Immature natural killer cell (primary cell): ENCODE measurements around the gene MAP2K1. TPM values are rescaled to one million over a fixed set of nuclear protein-coding genes. Genes with fewer than 3 reads are reported as not detected.

ENCODE experiments used
- DNase-seq, 3 donors: peaks; one replicate each; pipeline ENCODE4 v3.0.0; 2022; ENCODE audit warnings: mixed read lengths in 1 of 3
- H3K27ac Mint-ChIP-seq, 6 donors: one replicate each; pipeline ENCODE4 v1.8.0; 2020; ENCODE audit warnings: mixed read lengths in 6 of 6, mild to moderate bottlenecking in 5 of 6, inconsistent platforms in 4 of 6, moderate library complexity in 3 of 6
- H3K27me3 Mint-ChIP-seq, 3 donors: one replicate each; pipeline ENCODE4 v1.8.0; 2020 to 2021; ENCODE audit warnings: low read depth in 3 of 3, mild to moderate bottlenecking in 3 of 3, mixed read lengths in 3 of 3, moderate library complexity in 3 of 3, inconsistent platforms in 1 of 3
- H3K36me3 Mint-ChIP-seq, 3 donors: one replicate each; pipeline ENCODE4 v1.8.0; 2020; ENCODE audit warnings: mixed read lengths in 3 of 3, inconsistent platforms in 2 of 3, mild to moderate bottlenecking in 2 of 3
- H3K4me1 Mint-ChIP-seq, 2 donors: one replicate each; pipeline ENCODE4 v1.8.0; 2020; ENCODE audit warnings: inconsistent platforms in 2 of 2, mild to moderate bottlenecking in 2 of 2, mixed read lengths in 2 of 2, moderate library complexity in 1 of 2
- H3K4me3 Mint-ChIP-seq, 5 donors: one replicate each; pipeline ENCODE4 v1.8.0; 2020; ENCODE audit warnings: mild to moderate bottlenecking in 5 of 5, mixed read lengths in 5 of 5, inconsistent platforms in 3 of 5, moderate library complexity in 3 of 5
- H3K9me3 Mint-ChIP-seq, 6 donors: one replicate each; pipeline ENCODE4 v1.8.0; 2020; ENCODE audit warnings: mild to moderate bottlenecking in 6 of 6, mixed read lengths in 6 of 6, inconsistent platforms in 4 of 6, moderate library complexity in 3 of 6
- polyA plus RNA-seq, 3 donors: library from polyadenylated mRNA; unstranded; fragments of 300-500 nt; fragmentation: Illumina TruSeq; gene quantifications; one replicate each; pipeline ENCODE4 v1.2.3, GENCODE V29; 2021

MAP2K1 gene
- polyA plus RNA-seq, 3 donors from 2014 or later: 30.7 to 58.3 (median 48.9) TPM

- H3K36me3 Mint-ChIP-seq: peaks cover 7 to 16% (median 13%) of the 10 kb centered on the region in 3 donors
- peaks cover 0 to 1% (median 0%) of the 10 kb centered on the region in 6 donors for H3K9me3 Mint-ChIP-seq
- peak overlapping the region in 2 of 6 donors; percentile 35 to 50 for H3K27ac Mint-ChIP-seq
- peaks cover 0 to 4% (median 4%) of the 10 kb centered on the region in 3 donors for H3K27me3 Mint-ChIP-seq
- H3K4me3 Mint-ChIP-seq: no peak overlapping the region
- H3K4me1 Mint-ChIP-seq: peaks cover 2 to 4% of the 10 kb centered on the region in 2 donors
- DNase-seq: no peak
Measured at GRCh38 chr15:66481107-66481856, 94.6 kb downstream of the MAP2K1 start.

DNA sequence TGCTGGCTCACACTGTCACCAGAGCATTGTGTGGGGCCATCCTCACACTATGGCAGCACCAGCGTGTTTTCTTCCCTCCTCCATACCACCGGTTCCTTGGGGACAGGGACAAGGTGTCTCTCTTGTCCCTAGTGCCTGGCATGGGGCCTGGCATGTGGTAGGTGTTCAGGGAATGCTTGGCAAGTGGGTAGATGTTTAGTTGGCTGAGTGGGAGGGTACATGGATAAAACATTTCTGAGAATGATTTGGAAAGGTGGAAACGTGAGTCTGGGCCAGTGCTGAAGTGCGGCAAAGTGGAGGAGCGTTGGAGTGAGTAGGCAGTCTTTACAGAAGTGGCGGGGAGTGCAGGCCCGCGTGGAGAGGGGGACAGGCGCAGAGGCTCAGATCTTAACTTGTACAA lies 95.8 kb downstream of the MAP2K1 start:
- Mint-ChIP-seq H3K4me1 (peaks cover 0 to 2% of the 10 kb centered on the region in 2 donors), H3K27me3 (peaks cover 0 to 5% (median 4%) of the 10 kb centered on the region in 3 donors), H3K27ac (peak overlapping the region in 3 of 6 donors; percentile 19 to 51 (median 46)), H3K9me3 (peaks cover 0 to 1% (median 0%) of the 10 kb centered on the region in 6 donors), H3K36me3 (peaks cover 7 to 16% (median 13%) of the 10 kb centered on the region in 3 donors), H3K4me3 (no peak overlapping the region)
- DNase-seq: no peak

- peaks cover 0 to 1% (median 0%) of the 10 kb centered on the region in 6 donors for H3K9me3 Mint-ChIP-seq
- H3K27me3 Mint-ChIP-seq: peaks cover 0 to 5% (median 4%) of the 10 kb centered on the region in 3 donors
- DNase-seq: no peak
- H3K4me3 Mint-ChIP-seq: no peak overlapping the region
- H3K36me3 Mint-ChIP-seq: peaks cover 7 to 19% (median 13%) of the 10 kb centered on the region in 3 donors
- H3K4me1 Mint-ChIP-seq: peaks cover 0 to 2% of the 10 kb centered on the region in 2 donors
- peak overlapping the region in 2 of 6 donors; percentile 19 to 44 for H3K27ac Mint-ChIP-seq
Measured at GRCh38 chr15:66483131-66483566, 96.4 kb downstream of the MAP2K1 start.

GRCh38 chr15:66484539-66485112 lies 97.9 kb downstream of the MAP2K1 start:
- no peak overlapping the region for H3K4me3 Mint-ChIP-seq
- H3K4me1 Mint-ChIP-seq: peaks cover 0 to 2% of the 10 kb centered on the region in 2 donors
- peak overlapping the region in 3 of 6 donors; percentile 37 to 85 (median 67) for H3K27ac Mint-ChIP-seq
- DNase-seq: no peak
- peaks cover 13 to 24% (median 13%) of the 10 kb centered on the region in 3 donors for H3K36me3 Mint-ChIP-seq
- peaks cover 0 to 4% (median 3%) of the 10 kb centered on the region in 3 donors for H3K27me3 Mint-ChIP-seq
- no peaks in the 10 kb centered on the region for H3K9me3 Mint-ChIP-seq

- Mint-ChIP-seq H3K4me1 (peaks cover 0 to 2% of the 10 kb centered on the region in 2 donors), H3K4me3 (no peak overlapping the region), H3K36me3 (peaks cover 13 to 38% (median 15%) of the 10 kb centered on the region in 3 donors), H3K27ac (no peak overlapping the region), H3K27me3 (peaks cover 0 to 2% (median 2%) of the 10 kb centered on the region in 3 donors), H3K9me3 (no peaks in the 10 kb centered on the region)
- DNase-seq: no peak
Measured at GRCh38 chr15:66486887-66487286, 100.2 kb downstream of the MAP2K1 start.

GRCh38 chr15:66488525-66488924 lies 101.8 kb downstream of the MAP2K1 start:
- Mint-ChIP-seq H3K4me1 (no peaks in the 10 kb centered on the region), H3K27ac (peak overlapping the region in 1 of 6 donors; percentile 16), H3K36me3 (peaks cover 9 to 38% (median 11%) of the 10 kb centered on the region in 3 donors)

GRCh38 chr15:66489179-66489791 lies 102.6 kb downstream of the MAP2K1 start:
- H3K9me3 Mint-ChIP-seq: no peaks in the 10 kb centered on the region
- H3K27me3 Mint-ChIP-seq: peaks cover 0 to 2% (median under 1%) of the 10 kb centered on the region in 3 donors
- peaks cover 13 to 42% (median 15%) of the 10 kb centered on the region in 3 donors for H3K36me3 Mint-ChIP-seq
- no peak for DNase-seq
- peak overlapping the region in 3 of 6 donors; percentile 39 to 80 (median 57) for H3K27ac Mint-ChIP-seq
- no peak overlapping the region for H3K4me3 Mint-ChIP-seq
- H3K4me1 Mint-ChIP-seq: peaks cover 0 to 3% of the 10 kb centered on the region in 2 donors

More at GRCh38 chr15:66488525-66488924, 101.8 kb downstream of the MAP2K1 start:
- H3K27me3 Mint-ChIP-seq: peaks cover 0 to 2% (median 2%) of the 10 kb centered on the region in 3 donors
- no peaks in the 10 kb centered on the region for H3K9me3 Mint-ChIP-seq
- no peak for DNase-seq
- H3K4me3 Mint-ChIP-seq: no peak overlapping the region

GRCh38 chr15:66491846-66492245 lies 105.1 kb downstream of the MAP2K1 start:
- Mint-ChIP-seq H3K4me1 (peaks cover 9 to 17% of the 10 kb centered on the region in 2 donors), H3K4me3 (no peak overlapping the region), H3K36me3 (peaks cover 13 to 43% (median 19%) of the 10 kb centered on the region in 3 donors), H3K9me3 (no peaks in the 10 kb centered on the region), H3K27ac (peak overlapping the region in 2 of 6 donors; percentile 6 to 42), H3K27me3 (peaks cover 0 to 2% (median 2%) of the 10 kb centered on the region in 3 donors)
- no peak for DNase-seq

GRCh38 chr15:66494262-66494661 lies 107.5 kb downstream of the MAP2K1 start:
- Mint-ChIP-seq H3K4me3 (no peak overlapping the region), H3K27ac (peak overlapping the region; percentile 36 to 87 (median 52))

DNA sequence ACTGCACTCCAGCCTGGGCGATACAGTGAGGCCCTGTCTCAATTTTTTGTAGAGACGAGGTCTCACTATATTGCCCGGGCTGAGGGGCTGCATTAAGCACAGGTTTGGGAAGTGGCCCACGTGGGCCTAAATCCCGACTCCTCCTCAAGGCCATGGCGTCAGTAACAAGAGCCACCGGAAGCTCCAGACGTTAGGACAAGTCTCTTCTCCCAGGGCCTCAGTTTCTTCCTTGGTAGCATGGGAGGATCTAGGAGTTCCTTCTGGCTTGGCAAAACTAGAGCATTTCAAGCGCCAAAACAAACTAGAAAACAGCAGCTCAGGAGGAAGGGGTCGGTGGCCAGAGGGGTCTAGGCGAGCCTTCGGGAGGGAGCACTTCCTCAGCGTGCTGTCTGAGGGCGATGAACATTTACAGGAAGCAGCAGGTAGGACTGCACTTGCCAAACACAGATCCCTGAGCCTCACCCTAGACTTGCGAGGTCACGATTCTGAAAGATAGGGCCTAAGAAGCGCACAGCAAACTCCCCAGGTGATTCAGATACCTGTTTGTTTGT lies 110.3 kb downstream of the MAP2K1 start:
- H3K9me3 Mint-ChIP-seq: no peaks in the 10 kb centered on the region
- peaks cover 30 to 43% of the 10 kb centered on the region in 2 donors for H3K4me1 Mint-ChIP-seq
- peak overlapping the region; percentile 96 to 98 (median 97) for H3K27ac Mint-ChIP-seq

More at GRCh38 chr15:66494262-66494661, 107.5 kb downstream of the MAP2K1 start:
- Mint-ChIP-seq H3K4me1 (peaks cover 24 to 33% of the 10 kb centered on the region in 2 donors), H3K36me3 (peaks cover 11 to 48% (median 24%) of the 10 kb centered on the region in 3 donors), H3K9me3 (no peaks in the 10 kb centered on the region), H3K27me3 (peaks cover 6 to 15% (median 9%) of the 10 kb centered on the region in 3 donors)
- no peak for DNase-seq

DNA sequence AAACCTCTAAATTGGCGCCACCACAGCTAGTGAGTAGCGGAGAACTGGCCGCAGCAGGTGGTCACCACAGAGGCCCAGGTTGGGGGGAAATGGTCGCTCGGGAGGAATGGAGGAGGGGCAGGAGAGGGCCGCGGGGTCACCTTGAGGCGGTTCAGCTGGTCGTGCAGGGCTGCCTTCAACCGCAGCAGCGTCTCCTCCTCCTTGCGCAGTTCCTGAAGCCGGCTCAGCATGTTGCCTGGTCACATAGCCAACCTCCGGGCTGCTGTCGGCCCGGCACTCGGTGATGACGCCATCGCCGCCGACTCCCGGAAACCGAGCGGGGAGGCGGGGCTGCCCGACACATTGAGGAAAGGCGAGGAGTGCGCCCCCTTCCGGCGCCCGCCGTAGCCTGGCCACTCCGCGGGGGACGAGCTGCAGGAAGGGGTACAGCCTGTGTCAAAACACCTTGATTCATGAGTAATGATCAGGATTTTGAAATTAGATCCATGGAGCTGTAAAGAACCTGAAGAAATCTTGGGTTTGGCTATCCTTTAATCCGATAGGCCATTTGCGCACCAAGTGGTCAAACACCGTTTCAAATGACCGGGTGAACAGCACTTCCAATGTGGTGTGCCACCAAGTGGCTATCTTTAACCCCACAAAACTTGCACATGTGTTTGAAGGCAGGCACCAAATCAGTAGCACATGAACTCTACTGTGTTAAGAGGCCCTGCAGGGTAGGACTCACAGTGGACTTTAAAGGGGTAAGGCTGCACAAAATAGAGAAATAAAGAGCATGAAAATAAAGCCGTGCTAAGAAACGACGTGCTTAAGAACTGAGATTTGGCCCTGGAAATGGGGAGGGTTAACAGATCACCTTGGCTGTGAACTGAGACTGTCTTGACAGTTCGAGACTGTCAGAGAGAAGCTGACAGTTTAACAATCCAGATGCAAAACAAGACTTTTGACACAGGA lies 111.1 kb downstream of the MAP2K1 start, which contains the start of gene SNAPC5:
TSS of gene SNAPC5 (minus strand) at position 261 of the 954 bp plus-strand sequence. CDS start at position 230, 31 bp downstream.
- Mint-ChIP-seq H3K36me3 (peaks cover 22 to 58% (median 29%) of the 10 kb centered on the region in 3 donors), H3K4me1 (peaks cover 34 to 51% of the 10 kb centered on the region in 2 donors), H3K9me3 (no peaks in the 10 kb centered on the region), H3K27me3 (peaks cover 8 to 18% (median 9%) of the 10 kb centered on the region in 3 donors), H3K27ac (peak within 1 kb of the TSS; percentile 96 to 98 (median 97)), H3K4me3 (peak within 1 kb of the TSS; percentile 91 to 97 (median 95))
- peak; percentile 96 to 97 (median 97) for DNase-seq

More for the DNA sequence above, 110.3 kb downstream of the MAP2K1 start:
- peaks cover 22 to 56% (median 30%) of the 10 kb centered on the region in 3 donors for H3K36me3 Mint-ChIP-seq
- no peak for DNase-seq
- H3K27me3 Mint-ChIP-seq: peaks cover 6 to 18% (median 9%) of the 10 kb centered on the region in 3 donors
- peak overlapping the region; percentile 91 to 97 (median 95) for H3K4me3 Mint-ChIP-seq
